ENCODE data around the gene KRTAP16-1. TPM values are rescaled to one million over a fixed set of nuclear protein-coding genes. Genes with fewer than 3 reads are reported as not detected.

The KRTAP16-1 gene
- total and polyA plus RNA-seq, 4 donors, result not detected

DNA sequence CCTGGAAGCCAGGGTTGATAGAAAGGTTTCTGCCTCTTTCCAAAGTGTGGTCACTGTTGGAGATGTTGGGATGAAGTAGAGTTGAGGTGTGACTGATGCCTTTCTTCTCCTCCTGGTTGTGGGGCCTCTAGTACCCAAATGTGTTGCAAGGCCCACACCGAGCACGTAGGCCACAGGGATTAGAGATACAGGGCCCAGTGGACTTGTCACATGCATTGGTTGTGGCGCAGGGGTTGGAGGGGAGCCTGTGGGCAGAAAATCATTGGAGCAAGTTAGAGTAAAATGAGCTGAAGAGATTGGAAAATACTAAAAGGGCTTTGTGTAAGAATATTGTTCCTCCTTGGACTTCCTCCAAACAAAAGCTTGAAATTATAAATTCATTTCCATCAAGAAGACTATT, 36.9 kb upstream of the KRTAP16-1 start:
- Histone ChIP-seq H3K36me3 (ENCODE audit: control insufficient read depth in 4 of 4, insufficient read depth in 4 of 4, low read length in 4 of 4) (no peaks in the 10 kb centered on the region), H3K4me3 (no peak overlapping the region), H3K9me3 (ENCODE audit: control insufficient read depth in 4 of 4, insufficient read depth in 3 of 4, low read length in 3 of 4) (peaks cover 0 to 6% (median 0%) of the 10 kb centered on the region in 4 donors), H3K4me1 (ENCODE audit: control insufficient read depth in 5 of 5, insufficient read depth in 5 of 5, low read length in 5 of 5) (no peaks in the 10 kb centered on the region), H3K9ac (ENCODE audit: insufficient read depth in 1 of 2, low read length in 2 of 2) (no peak overlapping the region), H3K27me3 (ENCODE audit: control insufficient read depth in 3 of 3, insufficient read depth in 3 of 3, low read length in 2 of 3) (no peaks in the 10 kb centered on the region), H3K27ac (ENCODE audit: low read depth in 1 of 2, low read length in 1 of 2) (no peak overlapping the region)
- DNase-seq, result no peak
- ATAC-seq (ENCODE audit: insufficient read depth, low FRiP score), result no peak
- 91 to 95% methylated on average over 3 of the region's 3 CpGs for WGBS, 2 donors
- TF ChIP-seq, protein P1, sequence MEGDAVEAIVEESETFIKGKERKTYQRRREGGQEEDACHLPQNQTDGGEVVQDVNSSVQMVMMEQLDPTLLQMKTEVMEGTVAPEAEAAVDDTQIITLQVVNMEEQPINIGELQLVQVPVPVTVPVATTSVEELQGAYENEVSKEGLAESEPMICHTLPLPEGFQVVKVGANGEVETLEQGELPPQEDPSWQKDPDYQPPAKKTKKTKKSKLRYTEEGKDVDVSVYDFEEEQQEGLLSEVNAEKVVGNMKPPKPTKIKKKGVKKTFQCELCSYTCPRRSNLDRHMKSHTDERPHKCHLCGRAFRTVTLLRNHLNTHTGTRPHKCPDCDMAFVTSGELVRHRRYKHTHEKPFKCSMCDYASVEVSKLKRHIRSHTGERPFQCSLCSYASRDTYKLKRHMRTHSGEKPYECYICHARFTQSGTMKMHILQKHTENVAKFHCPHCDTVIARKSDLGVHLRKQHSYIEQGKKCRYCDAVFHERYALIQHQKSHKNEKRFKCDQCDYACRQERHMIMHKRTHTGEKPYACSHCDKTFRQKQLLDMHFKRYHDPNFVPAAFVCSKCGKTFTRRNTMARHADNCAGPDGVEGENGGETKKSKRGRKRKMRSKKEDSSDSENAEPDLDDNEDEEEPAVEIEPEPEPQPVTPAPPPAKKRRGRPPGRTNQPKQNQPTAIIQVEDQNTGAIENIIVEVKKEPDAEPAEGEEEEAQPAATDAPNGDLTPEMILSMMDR (IDR thresholded peaks at IDR 0.05; ENCODE audit: control extremely low read depth, extremely low read depth), result no peak

DNA sequence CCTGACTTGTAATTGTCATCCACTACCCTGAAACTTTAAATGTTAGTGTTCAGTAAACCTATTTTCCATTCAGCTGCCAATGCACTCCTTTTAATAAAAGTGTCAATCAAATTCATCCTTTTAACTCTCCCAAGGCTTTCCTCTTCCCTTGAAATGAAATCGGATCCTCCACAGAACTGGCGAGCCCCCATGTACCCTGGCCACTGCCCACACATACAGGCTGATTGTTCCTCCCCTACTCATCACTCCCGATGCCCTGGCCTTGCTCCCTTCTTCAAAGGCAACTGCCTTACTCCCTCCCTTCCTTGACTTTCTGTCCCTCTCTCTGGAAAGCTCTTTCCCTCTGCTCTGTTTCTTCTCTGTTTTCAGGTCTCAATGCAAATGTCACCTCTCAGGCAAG, 33.9 kb upstream of the KRTAP16-1 start:
- Histone ChIP-seq H3K9ac (ENCODE audit: insufficient read depth in 1 of 2, low read length in 2 of 2) (no peak overlapping the region), H3K4me3 (no peak overlapping the region), H3K36me3 (ENCODE audit: control insufficient read depth in 4 of 4, insufficient read depth in 4 of 4, low read length in 4 of 4) (no peaks in the 10 kb centered on the region), H3K27me3 (ENCODE audit: control insufficient read depth in 3 of 3, insufficient read depth in 3 of 3, low read length in 2 of 3) (no peaks in the 10 kb centered on the region), H3K4me1 (ENCODE audit: control insufficient read depth in 5 of 5, insufficient read depth in 5 of 5, low read length in 5 of 5) (peaks cover 0 to 9% (median 0%) of the 10 kb centered on the region in 5 donors), H3K27ac (ENCODE audit: low read depth in 1 of 2, low read length in 1 of 2) (no peak overlapping the region), H3K9me3 (ENCODE audit: control insufficient read depth in 4 of 4, insufficient read depth in 3 of 4, low read length in 3 of 4) (peaks cover 0 to 6% (median 0%) of the 10 kb centered on the region in 4 donors)
- 86 to 88% methylated on average over 3 of the region's 3 CpGs for WGBS, 2 donors
- no peak for DNase-seq
- no peak for ATAC-seq (ENCODE audit: insufficient read depth, low FRiP score)
- TF ChIP-seq, protein P1 (IDR thresholded peaks at IDR 0.05; ENCODE audit: control extremely low read depth, extremely low read depth), result no peak

DNA sequence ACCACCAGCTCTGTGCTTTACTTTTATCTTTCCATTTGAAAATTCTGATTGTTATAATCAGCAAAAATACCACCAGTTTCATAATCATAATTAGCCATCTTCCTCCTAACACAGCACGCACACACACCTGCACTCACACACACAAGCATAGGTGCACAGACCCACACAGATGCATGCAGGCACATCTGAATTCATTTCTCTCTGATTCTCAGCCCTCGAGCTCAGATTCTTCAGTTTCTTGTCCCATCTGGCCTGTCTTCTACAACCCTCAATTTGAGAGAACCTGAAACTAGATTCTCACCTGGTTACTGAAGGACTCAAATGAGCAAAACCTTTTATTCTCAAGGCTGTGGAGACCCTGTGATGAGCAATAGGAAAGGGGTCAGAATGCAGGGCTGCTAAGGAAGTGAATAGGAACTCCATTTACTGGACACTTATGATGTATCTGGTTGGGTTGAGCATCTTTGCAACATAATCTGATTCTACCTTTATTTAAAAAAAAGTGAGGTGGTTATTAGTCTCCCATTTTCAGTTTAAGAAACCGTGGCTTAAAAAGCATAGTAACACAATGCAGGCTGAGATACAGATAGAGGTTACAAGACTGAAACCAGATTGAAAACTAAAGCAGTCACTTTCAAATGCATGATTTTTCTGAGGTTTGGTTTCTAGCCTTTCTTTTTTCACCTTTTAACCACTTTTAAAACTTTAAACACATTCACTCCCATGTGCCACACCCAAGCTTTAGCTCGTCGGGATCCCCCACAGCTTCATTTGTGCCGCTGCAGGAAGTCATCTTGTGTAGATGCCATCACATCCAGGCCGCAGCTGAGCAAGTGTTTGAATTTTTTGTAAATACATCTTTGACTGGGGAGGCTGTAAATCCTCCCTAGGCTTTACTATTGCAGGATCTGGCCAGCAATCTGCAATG, 32.1 kb upstream of the KRTAP16-1 start:
- 75 to 83% methylated on average over 7 of the region's 7 CpGs for WGBS, 2 donors
- H3K4me1 ChIP-seq (ENCODE audit: control insufficient read depth in 5 of 5, insufficient read depth in 5 of 5, low read length in 5 of 5), result peaks cover 0 to 9% (median 0%) of the 10 kb centered on the region in 5 donors
- H3K9ac ChIP-seq (ENCODE audit: insufficient read depth in 1 of 2, low read length in 2 of 2), result no peak overlapping the region
- H3K9me3 ChIP-seq (ENCODE audit: control insufficient read depth in 4 of 4, insufficient read depth in 3 of 4, low read length in 3 of 4), result peaks cover 0 to 7% (median 0%) of the 10 kb centered on the region in 4 donors
- DNase-seq (no peak), ATAC-seq (ENCODE audit: insufficient read depth, low FRiP score) (no peak)
- H3K4me3 ChIP-seq, result no peak overlapping the region
- H3K27ac ChIP-seq (ENCODE audit: low read depth in 1 of 2, low read length in 1 of 2), result no peak overlapping the region
- no peaks in the 10 kb centered on the region for H3K36me3 ChIP-seq (ENCODE audit: control insufficient read depth in 4 of 4, insufficient read depth in 4 of 4, low read length in 4 of 4)
- TF ChIP-seq, protein P1 (IDR thresholded peaks at IDR 0.05; ENCODE audit: control extremely low read depth, extremely low read depth), result no peak
- H3K27me3 ChIP-seq (ENCODE audit: control insufficient read depth in 3 of 3, insufficient read depth in 3 of 3, low read length in 2 of 3), result no peaks in the 10 kb centered on the region

Measured in lung (tissue), 12 donors.